Lower leg skin (tissue), 3 donors: Measurements from ENCODE around the gene DYRK1A.

Source experiments
- CTCF ChIP-seq, 3 donors: fragments of 450-650 bp; IDR thresholded peaks; one replicate each; pipeline ENCODE4 v1.5.1; 2016; ENCODE audit warnings: antibody characterized with exemption in 3 of 3, mild to moderate bottlenecking in 3 of 3, moderate library complexity in 2 of 3
- POLR2A ChIP-seq, 2 donors: fragments of 450-650 bp; IDR thresholded peaks; one replicate each; pipeline ENCODE4 v1.6.1; 2016 to 2017; ENCODE audit warnings: antibody characterized with exemption in 2 of 2, mild to moderate bottlenecking in 1 of 2, moderate library complexity in 1 of 2

- TF ChIP-seq CTCF (IDR thresholded peaks at IDR 0.05) (no peak), POLR2A (IDR thresholded peaks at IDR 0.05) (no peak)
Measured at GRCh38 chr21:37461479-37461878, 94.9 kb downstream of the DYRK1A start.
